Naive thymus-derived CD8-positive, alpha-beta T cell (primary cell): ENCODE measurements around the gene TEAD3. TPM values are rescaled to one million over a fixed set of nuclear protein-coding genes. Genes with fewer than 3 reads are reported as not detected.

Experiments
- ATAC-seq, 2 donors: fragments of 150-1000 bp; cut with Tn5 transposase in 1 of 2; sonication (Bioruptor Pico), chemical (Tn5 transposase) in 1 of 2; 1 replicate in 1 of 2; 2 replicates in 1 of 2; pipeline ENCODE4 v1.10.0; 2021; ENCODE audit warnings: mild to moderate bottlenecking in 2 of 2, moderate library complexity in 2 of 2
- POLR2A ChIA-PET: fragments of 350-600 bp; sonication (Branson Sonifier 250); formaldehyde crosslinking; loops from one replicate; lab custom pipeline; 2021; ENCODE audit warnings: antibody characterized with exemption; lab: Charles Lee
- DNase-seq, 10 donors: peaks; one replicate each; pipeline versions ENCODE4 v3.0.0 to v3.0.0-alpha.2; 2020 to 2022
- H3K27ac Mint-ChIP-seq, 10 donors: one replicate each; pipeline ENCODE4 v1.8.0; 2020 to 2022; ENCODE audit warnings: mild to moderate bottlenecking in 10 of 10, mixed read lengths in 10 of 10, moderate library complexity in 4 of 10, inconsistent platforms in 1 of 10
- H3K27me3 Mint-ChIP-seq, 5 donors: one replicate each; pipeline ENCODE4 v1.8.0; 2021 to 2022; ENCODE audit warnings: mixed read lengths in 5 of 5
- H3K36me3 Mint-ChIP-seq, 3 donors: one replicate each; pipeline ENCODE4 v1.8.0; 2020 to 2022; ENCODE audit warnings: mixed read lengths in 3 of 3, mild to moderate bottlenecking in 2 of 3, inconsistent platforms in 1 of 3
- H3K4me1 Mint-ChIP-seq, 4 donors: one replicate each; pipeline ENCODE4 v1.8.0; 2021 to 2022; ENCODE audit warnings: mixed read lengths in 4 of 4
- H3K4me3 Mint-ChIP-seq, 10 donors: one replicate each; pipeline ENCODE4 v1.8.0; 2020 to 2022; ENCODE audit warnings: mild to moderate bottlenecking in 10 of 10, mixed read lengths in 10 of 10, moderate library complexity in 6 of 10, inconsistent platforms in 1 of 10
- H3K9me3 Mint-ChIP-seq, 9 donors: one replicate each; pipeline ENCODE4 v1.8.0; 2020 to 2022; ENCODE audit warnings: mixed read lengths in 9 of 9, mild to moderate bottlenecking in 3 of 9, inconsistent platforms in 1 of 9, moderate library complexity in 1 of 9
- polyA plus RNA-seq, 3 donors: library from polyadenylated mRNA; unstranded; fragments of 300-500 nt; fragmentation: Illumina TruSeq; gene quantifications; one replicate each; pipeline ENCODE4 v1.2.3, GENCODE V29; 2021
- total RNA-seq, 8 experiments: library from RNA in 2 of 8; stranded (reverse) in 2 of 8; gene quantifications; one replicate each; pipeline ENCODE4 v1.2.3 and lab custom pipeline; 2021 to 2026

The TEAD3 gene
- total and polyA plus RNA-seq, 5 experiments from 2014 or later = 0.05 to 0.58 (median 0.16) TPM

DNA sequence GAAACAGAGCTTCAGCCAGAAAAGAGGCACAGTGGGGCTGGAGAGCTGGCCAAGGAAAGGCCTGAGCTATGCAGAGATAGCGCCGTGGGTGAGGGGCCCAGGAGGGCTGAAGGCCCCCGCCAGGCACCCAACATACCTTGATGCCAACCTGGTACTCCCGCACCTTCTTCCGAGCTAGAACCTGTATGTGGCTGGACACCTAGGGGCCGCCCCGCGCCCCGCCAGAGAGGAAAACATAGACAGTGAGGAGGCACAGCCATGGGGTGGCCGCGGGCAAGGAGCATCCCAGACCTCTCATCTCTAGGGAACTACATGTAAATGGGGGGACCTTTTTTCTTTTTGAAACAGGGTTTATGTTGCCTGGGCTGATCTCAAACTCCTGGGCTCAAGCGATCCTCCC lies 16.7 kb downstream of the TEAD3 start:
- POLR2A ChIA-PET = interaction anchor here (0.6 to 2.0 kb wide), 3 partner anchors 9 to 111 kb away, joined by 4 to 12 read pairs (median 4); partner anchors contain the start of gene RPL10A

DNA sequence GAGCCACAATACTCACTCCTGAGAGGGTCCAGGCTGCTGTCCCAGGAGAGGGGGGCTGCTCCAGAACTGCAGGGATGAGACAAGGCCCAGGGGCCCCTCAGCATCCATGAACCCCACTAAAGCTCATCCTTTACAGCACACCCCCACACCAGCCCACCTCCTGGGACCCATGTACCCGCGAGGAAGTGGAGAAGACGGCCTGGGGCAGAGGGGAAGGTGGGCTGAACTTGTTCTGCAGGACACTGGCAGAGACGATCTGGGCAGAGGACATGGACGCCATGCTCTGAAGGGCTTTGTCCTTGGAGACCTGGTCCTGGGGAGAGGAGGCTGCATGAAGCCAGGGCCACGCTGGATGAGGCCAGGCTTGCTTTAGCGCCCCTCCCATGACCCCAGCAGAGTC lies 18.6 kb downstream of the TEAD3 start:
- no peak for ATAC-seq
- no peak for DNase-seq
- POLR2A ChIA-PET = interaction anchor here (1.1 to 2.0 kb wide), 2 partner anchors 10 to 12 kb away, joined by 4 to 9 read pairs; partner anchors contain the start of gene RPL10A
- Mint-ChIP-seq H3K27me3 (no peaks in the 10 kb centered on the region), H3K27ac (no peak overlapping the region), H3K36me3 (peaks cover 0 to 5% (median 0%) of the 10 kb centered on the region in 3 donors), H3K9me3 (no peaks in the 10 kb centered on the region), H3K4me1 (peaks cover 0 to 6% (median 0%) of the 10 kb centered on the region in 4 donors), H3K4me3 (no peak overlapping the region)

More for the DNA sequence above, 16.7 kb downstream of the TEAD3 start:
- Mint-ChIP-seq H3K4me3 (no peak overlapping the region), H3K9me3 (no peaks in the 10 kb centered on the region), H3K36me3 (no peaks in the 10 kb centered on the region), H3K27me3 (no peaks in the 10 kb centered on the region), H3K27ac (peak overlapping the region in 1 of 10 donors; percentile 68), H3K4me1 (peaks cover 0 to 2% (median 0%) of the 10 kb centered on the region in 4 donors)
- ATAC-seq = no peak
- no peak for DNase-seq

DNA sequence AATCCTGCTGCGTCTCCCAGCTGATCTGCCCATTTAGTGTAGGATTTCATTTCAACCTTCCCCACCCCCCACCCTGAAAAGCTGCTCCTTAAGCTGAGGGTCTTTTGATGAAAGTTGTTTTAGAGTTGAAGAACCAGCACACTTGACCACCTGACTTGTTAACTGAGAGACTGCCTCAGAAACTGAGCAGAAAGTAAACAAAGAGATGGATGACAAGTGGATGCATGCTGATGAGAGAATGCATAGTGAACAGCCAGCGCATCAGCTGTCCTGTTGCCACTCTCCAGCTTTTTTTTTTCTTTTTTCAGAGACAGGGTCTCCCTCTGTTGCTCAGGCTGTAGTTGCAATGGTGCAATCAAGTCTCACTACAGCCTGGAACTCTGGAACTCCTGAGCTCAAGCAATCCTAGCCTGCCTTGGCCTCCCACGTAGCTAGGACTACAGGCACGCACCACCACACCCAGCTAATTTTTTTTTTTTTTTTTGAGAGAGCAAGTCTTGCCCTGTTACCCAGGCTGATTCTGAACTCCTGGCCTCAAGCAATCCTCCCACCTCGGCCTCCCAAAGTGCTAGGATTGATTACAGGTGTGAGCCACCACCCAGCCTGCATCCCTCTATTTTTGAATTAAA lies 19.2 kb downstream of the TEAD3 start:
- Mint-ChIP-seq H3K9me3 (no peaks in the 10 kb centered on the region), H3K27ac (peak overlapping the region in 1 of 10 donors; percentile 36), H3K27me3 (no peaks in the 10 kb centered on the region), H3K4me1 (peaks cover 0 to 7% (median 0%) of the 10 kb centered on the region in 4 donors), H3K36me3 (peaks cover 0 to 10% (median 0%) of the 10 kb centered on the region in 3 donors), H3K4me3 (no peak overlapping the region)
- no peak for DNase-seq
- no peak for ATAC-seq
- POLR2A ChIA-PET = interaction anchor here (1.1 to 2.0 kb wide), 2 partner anchors 9 to 12 kb away, joined by 4 to 9 read pairs; partner anchors contain the start of gene RPL10A

DNA sequence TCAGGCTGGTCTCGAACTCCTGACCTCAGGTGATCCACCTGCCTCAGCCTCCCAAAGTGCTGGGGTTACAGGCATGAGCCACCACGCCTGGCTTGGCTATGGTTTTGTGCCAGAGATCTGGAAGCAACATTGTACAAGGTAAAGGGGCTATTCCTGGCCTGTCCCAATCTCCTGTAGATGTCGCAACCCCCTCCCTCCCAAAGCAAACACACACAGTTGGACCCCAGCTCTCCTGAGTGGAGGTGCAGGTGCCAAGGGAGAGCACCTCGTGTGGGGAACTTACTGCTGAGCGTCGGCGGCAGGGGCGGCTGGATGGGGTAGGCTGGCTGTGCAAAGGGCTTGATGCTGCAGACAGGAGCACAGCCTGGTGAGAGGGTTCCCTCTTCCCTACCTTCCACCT lies 19.9 kb downstream of the TEAD3 start:
- H3K9me3 Mint-ChIP-seq = no peaks in the 10 kb centered on the region
- ATAC-seq (no peak), DNase-seq (no peak)
- H3K27ac Mint-ChIP-seq = no peak overlapping the region
- no peak overlapping the region for H3K4me3 Mint-ChIP-seq
- H3K27me3 Mint-ChIP-seq = no peaks in the 10 kb centered on the region
- POLR2A ChIA-PET = interaction anchor here (2.0 kb wide), 1 partner anchor 8 kb away, joined by 9 read pairs; the partner anchor contains the start of gene RPL10A
- peaks cover 0 to 11% (median 5%) of the 10 kb centered on the region in 4 donors for H3K4me1 Mint-ChIP-seq
- H3K36me3 Mint-ChIP-seq = peaks cover 0 to 16% (median under 1%) of the 10 kb centered on the region in 3 donors

DNA sequence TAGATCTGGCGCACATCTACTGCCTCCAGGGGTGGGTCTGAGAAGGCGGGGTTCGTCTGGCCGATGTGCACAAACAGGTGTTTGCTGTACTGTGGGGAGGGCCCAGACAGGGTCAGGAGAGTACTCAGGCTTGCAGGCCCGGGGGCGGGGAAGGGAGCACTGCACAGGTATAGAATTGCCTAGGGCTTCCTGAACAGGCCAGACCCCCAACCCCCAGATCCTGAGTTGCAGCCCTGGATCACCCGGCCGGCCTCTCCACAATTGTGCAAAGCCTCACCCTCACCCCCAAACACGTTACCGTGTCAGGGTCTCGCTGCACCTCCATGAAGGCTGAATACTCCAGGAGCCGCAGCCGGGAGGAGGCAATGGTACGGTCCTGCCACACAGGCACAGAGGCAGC lies 20.9 kb downstream of the TEAD3 start:
- H3K4me3 Mint-ChIP-seq = no peak overlapping the region
- no peaks in the 10 kb centered on the region for H3K9me3 Mint-ChIP-seq
- H3K27ac Mint-ChIP-seq = no peak overlapping the region
- DNase-seq (no peak), ATAC-seq (no peak)
- peaks cover 0 to 19% (median 12%) of the 10 kb centered on the region in 4 donors for H3K4me1 Mint-ChIP-seq
- no peaks in the 10 kb centered on the region for H3K27me3 Mint-ChIP-seq
- H3K36me3 Mint-ChIP-seq = peaks cover 0 to 26% (median 3%) of the 10 kb centered on the region in 3 donors
- POLR2A ChIA-PET = no interaction called here

DNA sequence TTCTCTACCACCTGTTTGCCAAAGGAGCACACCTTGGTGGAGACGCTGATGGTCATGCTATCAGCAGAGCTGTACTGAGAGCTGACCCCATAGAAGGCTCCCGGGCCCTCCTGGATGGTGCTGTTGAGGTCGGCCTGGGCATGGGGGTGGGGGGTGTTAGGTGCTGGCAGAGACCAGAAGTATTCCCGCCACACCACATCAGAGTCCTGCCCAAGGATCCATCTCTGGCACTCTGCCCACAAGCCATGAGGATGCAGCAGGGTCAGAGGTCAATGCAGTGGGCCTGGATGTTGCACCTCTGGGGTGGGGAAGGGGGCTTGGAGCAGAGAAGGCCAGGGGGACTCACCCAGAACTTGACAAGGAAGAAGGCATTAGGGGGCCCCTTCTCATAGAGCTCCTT lies 21.3 kb downstream of the TEAD3 start:
- no peak for ATAC-seq
- Mint-ChIP-seq H3K27me3 (no peaks in the 10 kb centered on the region), H3K4me1 (peaks cover 3 to 24% (median 16%) of the 10 kb centered on the region in 4 donors), H3K4me3 (no peak overlapping the region), H3K36me3 (peaks cover 0 to 31% (median 3%) of the 10 kb centered on the region in 3 donors), H3K9me3 (no peaks in the 10 kb centered on the region), H3K27ac (no peak overlapping the region)
- POLR2A ChIA-PET = no interaction called here
- DNase-seq = peak in 1 of 10 donors; percentile 55

DNA sequence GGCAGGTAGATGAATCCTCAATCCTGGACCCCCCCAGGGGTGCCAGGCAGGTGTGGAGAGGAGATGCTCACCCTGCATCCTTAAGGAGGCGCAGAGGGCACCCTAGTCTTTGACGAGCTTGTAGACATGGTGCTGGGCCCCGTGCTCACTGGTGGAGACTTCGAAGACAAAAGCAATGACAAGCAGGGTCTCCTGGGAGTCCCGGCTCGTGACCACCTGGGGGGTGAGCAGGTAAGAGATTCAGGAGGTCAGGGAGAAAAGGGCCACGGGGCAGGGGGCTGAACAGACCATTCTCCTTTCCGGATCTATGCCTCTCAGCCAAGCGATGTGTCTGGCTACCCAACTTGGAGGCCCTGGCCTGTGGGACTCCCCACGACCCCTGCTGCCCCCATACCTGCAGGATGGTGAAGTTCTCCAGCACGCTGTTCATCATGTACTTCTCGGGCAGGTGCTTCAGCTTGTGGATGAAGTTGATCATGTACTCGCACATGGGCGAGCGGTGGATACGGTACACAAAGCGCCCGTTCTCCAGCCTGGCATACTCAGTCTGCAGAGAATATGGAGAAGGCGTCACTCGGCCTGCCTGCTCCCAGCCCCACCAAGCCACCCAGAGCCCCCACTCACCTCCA lies 21.8 kb downstream of the TEAD3 start:
- peak in 1 of 10 donors; percentile 44 for DNase-seq
- H3K4me3 Mint-ChIP-seq = no peak overlapping the region

DNA sequence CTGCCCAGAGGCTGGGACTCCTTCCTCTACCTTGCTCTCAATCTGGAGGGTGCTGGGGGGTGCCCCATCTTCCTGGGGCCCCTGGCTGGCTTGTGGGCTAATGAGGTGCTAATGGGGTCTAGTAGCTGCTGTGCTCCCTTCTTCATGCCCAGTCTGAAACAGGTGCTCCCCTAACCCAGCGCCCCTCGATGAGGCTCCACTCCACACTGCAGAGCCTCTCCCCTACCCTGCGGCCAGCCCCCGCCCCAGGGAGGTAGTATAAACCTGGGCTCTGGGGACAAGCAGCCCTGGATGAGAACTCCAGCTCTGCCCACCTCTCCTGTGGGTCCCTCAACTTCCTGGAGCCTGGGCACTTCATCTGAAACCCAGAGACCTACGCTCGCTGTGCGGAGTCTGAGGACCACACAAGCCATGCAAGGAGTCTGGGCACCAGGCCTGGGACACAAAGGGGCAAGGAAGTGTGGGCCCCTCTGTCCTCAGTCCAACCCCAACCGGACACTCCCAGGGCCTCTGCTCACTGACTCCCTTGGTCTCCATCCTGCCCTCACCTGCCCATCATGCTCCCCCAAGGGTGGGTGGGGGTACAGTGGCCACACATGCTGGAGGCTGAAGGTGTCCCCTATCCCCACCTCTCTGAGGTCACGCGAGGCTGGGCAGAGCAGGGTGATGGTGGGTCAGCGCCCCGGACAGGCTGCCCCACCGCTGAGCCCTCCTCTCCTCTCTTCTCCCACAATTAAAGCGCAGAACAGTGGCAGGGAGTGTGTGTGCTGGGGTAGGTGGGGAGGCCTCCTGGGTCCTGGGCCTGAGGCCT lies 22.5 kb downstream of the TEAD3 start:
- Mint-ChIP-seq H3K4me1 (peaks cover 13 to 36% (median 28%) of the 10 kb centered on the region in 4 donors), H3K27me3 (no peaks in the 10 kb centered on the region), H3K4me3 (no peak overlapping the region), H3K9me3 (no peaks in the 10 kb centered on the region), H3K27ac (peak overlapping the region in 5 of 10 donors; percentile 28 to 78 (median 38)), H3K36me3 (peaks cover 0 to 43% (median 12%) of the 10 kb centered on the region in 3 donors)
- DNase-seq (peak in 1 of 10 donors; percentile 54), ATAC-seq (no peak)
- POLR2A ChIA-PET = interaction anchor here (0.5 to 1.1 kb wide), 6 partner anchors 53 to 1463 kb away, joined by 3 read pairs; no protein-coding TSS in a partner anchor

More for the DNA sequence above, 21.8 kb downstream of the TEAD3 start:
- peak overlapping the region in 4 of 10 donors; percentile 22 to 78 (median 44) for H3K27ac Mint-ChIP-seq
- H3K27me3 Mint-ChIP-seq = no peaks in the 10 kb centered on the region
- peaks cover 6 to 29% (median 21%) of the 10 kb centered on the region in 4 donors for H3K4me1 Mint-ChIP-seq
- no peaks in the 10 kb centered on the region for H3K9me3 Mint-ChIP-seq
- ATAC-seq = no peak
- POLR2A ChIA-PET = no interaction called here
- peaks cover 0 to 36% (median 5%) of the 10 kb centered on the region in 3 donors for H3K36me3 Mint-ChIP-seq

DNA sequence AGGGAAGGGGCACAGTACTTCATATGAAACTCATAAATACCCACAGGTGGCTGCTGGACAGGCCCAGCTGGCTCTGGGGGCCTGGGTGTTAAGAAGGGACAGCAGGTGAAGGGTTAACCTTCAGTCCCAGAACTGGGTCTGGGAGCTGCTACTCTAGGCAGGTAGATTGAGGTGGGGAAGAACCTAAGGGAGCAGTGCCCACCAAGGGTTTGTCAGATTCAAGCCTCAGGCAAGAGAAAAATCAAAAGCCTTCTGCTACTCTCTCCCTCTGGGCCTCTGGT lies 23.1 kb downstream of the TEAD3 start:
- DNase-seq (no peak), ATAC-seq (no peak)
- Mint-ChIP-seq H3K4me1 (peaks cover 15 to 38% (median 31%) of the 10 kb centered on the region in 4 donors), H3K36me3 (peaks cover 0 to 48% (median 14%) of the 10 kb centered on the region in 3 donors), H3K9me3 (no peaks in the 10 kb centered on the region), H3K4me3 (peak overlapping the region in 1 of 10 donors; percentile 29), H3K27me3 (no peaks in the 10 kb centered on the region), H3K27ac (peak overlapping the region in 6 of 10 donors; percentile 28 to 80 (median 52))
- POLR2A ChIA-PET = interaction anchor here (0.5 to 1.1 kb wide), 6 partner anchors 24 to 1463 kb away, joined by 3 to 4 read pairs (median 3); no protein-coding TSS in a partner anchor

DNA sequence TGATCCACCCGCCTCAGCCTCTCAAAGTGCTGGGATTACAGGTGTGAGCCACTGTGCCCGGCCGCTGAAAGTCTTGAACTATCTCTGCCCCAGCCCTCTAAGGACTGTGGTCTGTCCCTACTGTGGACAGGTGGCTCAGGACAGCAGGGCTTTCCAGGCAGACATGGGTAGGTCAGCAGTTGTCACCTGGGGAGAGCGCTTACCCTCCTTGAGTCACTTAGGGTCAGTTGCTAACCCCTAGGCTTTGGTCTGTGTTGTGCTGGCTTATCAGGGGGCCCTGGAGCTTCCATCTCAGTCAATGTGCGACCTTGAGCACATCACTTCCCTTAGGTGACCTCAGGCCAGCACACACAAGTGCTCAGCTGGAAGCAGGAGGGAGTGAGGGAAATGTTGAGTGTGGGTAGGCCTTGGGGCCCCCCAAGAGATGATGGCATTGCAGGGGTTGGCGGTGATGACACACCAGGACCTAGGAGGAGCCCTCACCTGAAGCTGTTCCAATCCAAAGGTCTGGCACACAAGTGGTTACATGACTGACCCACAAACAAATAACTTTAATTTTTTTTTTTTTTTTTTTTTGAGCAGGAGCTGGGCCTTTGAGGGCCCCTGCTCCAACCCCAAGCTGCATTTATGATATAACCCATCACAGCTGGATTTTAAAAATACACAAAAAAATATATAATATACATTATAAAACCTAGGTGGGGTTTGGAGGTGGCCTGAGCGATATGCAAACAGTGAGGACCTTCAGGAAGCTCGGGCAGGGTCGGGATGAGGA lies 23.6 kb downstream of the TEAD3 start:
- peak overlapping the region in 6 of 10 donors; percentile 28 to 72 (median 50) for H3K27ac Mint-ChIP-seq
- ATAC-seq (no peak), DNase-seq (peak in 1 of 10 donors; percentile 37)
- POLR2A ChIA-PET = interaction anchor here (0.6 to 1.1 kb wide), 5 partner anchors 23 to 1464 kb away, joined by 3 to 4 read pairs (median 3); no protein-coding TSS in a partner anchor
- H3K27me3 Mint-ChIP-seq = no peaks in the 10 kb centered on the region
- H3K9me3 Mint-ChIP-seq = no peaks in the 10 kb centered on the region
- peak overlapping the region in 1 of 10 donors; percentile 29 for H3K4me3 Mint-ChIP-seq
- peaks cover 15 to 38% (median 31%) of the 10 kb centered on the region in 4 donors for H3K4me1 Mint-ChIP-seq
- H3K36me3 Mint-ChIP-seq = peaks cover 0 to 54% (median 16%) of the 10 kb centered on the region in 3 donors

DNA sequence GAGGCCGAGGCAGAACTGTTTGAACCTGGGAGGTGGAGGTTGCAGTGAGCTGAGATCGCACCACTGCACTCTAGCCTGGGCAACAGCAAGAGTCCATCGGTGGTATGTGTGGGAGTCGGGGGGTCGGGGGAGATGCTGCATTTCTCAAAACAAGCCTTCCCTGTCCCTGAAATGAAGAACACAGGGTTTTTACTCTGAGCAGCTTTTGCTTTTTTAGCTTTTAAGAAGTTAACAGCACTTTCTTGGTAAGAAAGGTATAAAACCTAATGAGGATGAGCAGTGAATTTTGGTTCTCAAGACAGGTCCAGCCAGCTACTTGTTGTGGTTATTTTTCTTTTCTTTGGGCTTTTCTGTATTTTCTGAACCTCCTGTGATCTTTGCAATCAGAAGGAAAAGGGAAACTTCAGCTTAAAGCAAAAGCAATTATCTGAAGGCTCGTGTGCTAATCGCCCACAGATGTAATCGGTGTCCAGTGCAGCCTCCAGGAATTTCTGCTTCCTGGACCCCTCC lies 25.0 kb downstream of the TEAD3 start:
- DNase-seq = no peak
- no peaks in the 10 kb centered on the region for H3K9me3 Mint-ChIP-seq
- ATAC-seq = no peak
- H3K27ac Mint-ChIP-seq = peak overlapping the region in 7 of 10 donors; percentile 56 to 99 (median 68)
- peak overlapping the region in 1 of 10 donors; percentile 14 for H3K4me3 Mint-ChIP-seq
- H3K4me1 Mint-ChIP-seq = peaks cover 18 to 47% (median 39%) of the 10 kb centered on the region in 4 donors
- H3K36me3 Mint-ChIP-seq = peaks cover 0 to 54% (median 16%) of the 10 kb centered on the region in 3 donors
- POLR2A ChIA-PET = interaction anchor here (0.9 to 1.7 kb wide), 2 partner anchors 8 to 117 kb away, joined by 4 to 10 read pairs; no protein-coding TSS in a partner anchor
- H3K27me3 Mint-ChIP-seq = no peaks in the 10 kb centered on the region
